Hepatic stellate cell (primary cell): Measurements from ENCODE around the gene ADARB2.
"Not testable (repeated sequence)": the region's sequence is repeated elsewhere in the genome, so short reads cannot be mapped to it uniquely, and the experiment has no call there.

ENCODE experiments used
- DNase-seq: peaks from one replicate; pipeline ENCODE4 v3.0.0; 2011; ENCODE audit warnings: low spot score

ADARB2 gene

DNA sequence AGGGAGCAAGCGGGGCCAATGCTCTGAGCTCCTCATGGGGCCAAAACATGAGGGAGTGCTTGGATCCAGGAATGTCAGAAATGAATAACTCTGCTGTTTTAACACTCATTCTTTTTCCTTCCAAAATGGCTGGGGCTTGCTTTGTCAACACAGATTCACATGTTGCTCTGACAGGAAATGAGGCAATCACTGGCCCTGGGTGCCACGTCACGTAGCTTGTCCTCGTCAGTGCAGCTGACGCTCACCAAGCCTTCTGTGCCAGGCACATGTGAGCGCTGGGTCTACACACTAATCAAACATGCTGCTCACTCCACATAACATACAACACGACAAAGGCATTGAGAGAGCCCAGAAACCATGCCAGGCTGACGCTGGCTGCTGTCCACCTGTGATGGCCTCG is 482.2 kb downstream of the ADARB2 start:
- DNase-seq: no peak

DNA sequence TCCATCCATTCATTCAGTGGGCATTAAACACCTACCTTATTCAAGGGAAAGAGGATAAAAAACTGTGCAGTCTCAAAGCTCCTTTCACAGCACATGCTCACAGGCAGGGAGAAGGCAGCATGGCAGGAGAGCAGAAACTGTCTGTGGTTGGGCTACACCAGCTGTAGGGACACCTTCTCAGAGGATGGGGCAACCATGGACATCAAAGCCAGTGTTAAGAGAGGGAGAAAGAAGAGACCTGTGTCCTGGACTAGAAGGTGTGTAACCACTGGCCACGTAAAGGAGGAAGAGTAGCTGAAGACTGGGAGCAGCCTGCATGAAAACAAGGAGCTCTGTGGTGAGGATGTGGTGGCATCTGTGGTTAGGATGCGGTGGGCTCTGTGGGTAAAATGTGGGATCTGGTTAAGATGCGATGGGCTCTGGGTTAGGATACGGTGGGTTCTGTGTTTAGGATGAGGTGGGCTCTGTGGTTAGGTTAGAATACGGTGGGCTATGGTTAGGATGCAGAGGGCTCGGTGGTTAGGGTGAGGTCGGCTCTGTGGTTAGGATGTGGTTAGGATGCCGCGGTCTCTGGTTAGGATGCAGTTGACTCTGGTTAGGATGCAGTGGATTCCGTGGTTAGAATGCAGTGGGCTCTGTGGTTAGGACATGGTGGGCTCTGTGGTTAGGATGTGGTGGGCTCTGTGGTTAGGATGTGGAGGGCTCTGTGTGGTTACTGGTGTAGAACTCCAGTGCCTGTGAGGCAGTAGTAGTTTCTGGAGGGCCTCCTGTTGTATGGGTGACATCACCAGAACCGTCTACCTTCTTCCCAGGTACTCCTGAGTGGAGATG is 483.6 kb downstream of the ADARB2 start:
- no peak for DNase-seq

DNA sequence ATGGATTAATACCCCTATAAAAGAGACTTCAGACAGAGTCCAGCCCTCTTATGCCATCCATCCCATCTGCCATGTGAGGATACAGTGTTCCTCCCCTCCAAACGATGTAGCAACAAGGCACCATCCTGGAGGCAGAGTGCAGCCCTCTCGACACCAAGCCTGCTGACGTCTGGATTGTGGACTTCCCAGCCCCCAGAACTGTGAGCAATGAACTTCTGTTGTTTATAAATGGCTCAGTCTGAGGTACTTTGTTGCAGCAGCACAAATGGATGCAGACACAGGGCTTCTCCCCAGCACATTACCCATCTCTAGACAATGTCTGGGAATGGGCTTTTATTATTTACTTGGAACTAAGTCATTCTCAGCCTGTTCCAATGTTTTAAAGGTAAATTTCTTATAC is 485.6 kb downstream of the ADARB2 start:
- no peak for DNase-seq

DNA sequence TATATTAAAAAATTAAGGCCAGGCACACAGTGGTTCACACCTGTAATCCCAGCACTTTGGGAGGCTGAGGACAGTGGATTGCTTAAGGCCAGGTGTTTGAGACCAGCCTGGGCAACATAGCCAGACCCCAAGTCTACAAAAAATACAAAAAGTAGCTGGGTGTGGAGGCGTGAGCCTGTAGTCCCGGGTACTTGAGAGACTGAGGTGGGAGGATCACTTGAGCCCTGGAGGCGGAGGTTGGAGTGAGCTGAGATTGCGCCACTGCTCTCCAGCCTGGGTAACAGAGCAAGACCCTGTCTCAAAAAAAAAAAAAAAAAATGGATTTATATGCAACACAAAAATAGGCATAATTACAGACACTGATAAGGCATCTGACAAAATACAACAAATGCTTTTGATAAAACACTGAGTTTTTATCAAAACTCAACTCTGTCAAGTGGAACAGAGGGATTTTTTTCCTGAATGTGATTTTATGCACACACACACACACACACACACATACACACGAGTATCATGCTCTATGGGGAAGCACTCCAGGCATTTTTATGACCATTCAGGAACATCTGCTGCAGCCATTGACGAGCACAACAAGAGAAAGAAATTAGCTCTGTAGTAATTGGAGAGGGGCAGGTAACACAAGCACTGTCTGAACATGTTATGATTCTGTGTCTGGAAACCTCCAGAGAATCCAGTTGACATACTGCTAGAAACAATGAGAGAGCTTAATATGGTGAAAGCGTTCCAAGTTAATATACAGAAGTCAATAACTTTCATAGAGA is 488.0 kb downstream of the ADARB2 start:
- DNase-seq: no peak

DNA sequence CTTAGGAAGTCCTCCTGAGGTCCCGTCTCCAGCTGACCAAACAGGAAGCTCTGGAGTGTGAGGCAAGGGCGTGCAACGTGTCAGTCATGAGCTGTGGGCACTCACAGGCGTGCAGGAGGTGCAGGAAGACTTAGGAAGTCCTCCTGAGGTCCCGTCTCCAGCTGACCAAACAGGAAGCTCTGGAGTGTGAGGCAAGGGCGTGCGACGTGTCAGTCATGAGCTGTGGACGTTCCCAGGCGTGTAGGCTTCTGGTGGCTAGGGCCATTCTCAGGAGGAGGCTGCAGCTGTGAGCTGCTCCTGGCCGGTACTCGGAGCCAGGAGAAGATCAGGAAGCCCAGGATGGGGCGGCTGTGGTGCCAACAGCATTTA is 489.1 kb downstream of the ADARB2 start:
- not testable (repeated sequence) for DNase-seq

DNA sequence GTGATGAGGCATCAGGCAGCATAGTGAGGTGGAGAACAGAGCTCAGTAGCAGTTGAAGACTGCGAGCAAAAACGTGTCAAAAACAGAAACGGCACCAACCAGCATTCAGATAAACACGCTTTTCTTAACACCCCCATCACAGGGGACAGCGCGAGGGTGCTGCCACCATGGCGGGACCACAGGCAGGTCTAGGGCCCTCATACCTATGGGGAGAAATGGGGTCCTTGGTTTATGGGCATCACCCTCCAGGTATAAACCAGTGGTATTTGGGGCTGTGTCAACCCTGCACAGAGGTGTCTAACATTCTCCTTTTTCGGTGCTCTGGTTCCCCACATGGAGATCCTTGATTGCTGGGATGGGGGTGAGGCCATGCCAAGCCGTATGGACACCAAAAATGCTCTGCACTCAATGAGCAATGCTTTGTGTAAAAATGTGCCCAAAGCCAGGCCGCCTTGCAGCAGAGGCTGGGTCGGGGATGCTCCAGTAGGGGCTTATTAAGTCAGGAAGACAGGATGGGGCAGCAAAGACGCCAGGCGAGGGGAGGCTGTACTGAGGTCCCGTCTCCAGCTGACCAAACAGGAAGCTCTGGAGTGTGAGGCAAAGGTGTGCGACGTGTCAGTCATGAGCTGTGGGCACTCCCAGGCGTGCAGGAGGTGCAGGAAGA is 489.6 kb downstream of the ADARB2 start:
- no peak for DNase-seq

DNA sequence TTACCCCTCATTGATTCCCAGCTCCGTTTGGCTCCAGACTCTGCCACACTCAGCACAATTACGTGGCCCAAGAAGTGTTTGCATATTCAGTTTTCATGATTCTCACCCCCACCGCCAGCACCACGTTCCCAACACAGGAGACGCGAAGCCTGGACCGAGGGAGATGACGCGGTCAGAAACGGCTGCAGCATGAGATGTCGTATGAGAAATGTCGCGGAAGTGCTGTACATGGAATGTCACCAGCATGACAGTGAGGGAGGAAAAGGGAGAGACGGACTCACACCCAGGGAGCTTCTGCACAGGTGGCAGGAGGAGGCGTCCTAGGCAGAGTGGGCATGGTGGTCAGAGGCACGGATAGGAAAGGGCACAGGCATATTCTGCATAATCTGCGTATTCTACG is 492.8 kb downstream of the ADARB2 start:
- no peak for DNase-seq

DNA sequence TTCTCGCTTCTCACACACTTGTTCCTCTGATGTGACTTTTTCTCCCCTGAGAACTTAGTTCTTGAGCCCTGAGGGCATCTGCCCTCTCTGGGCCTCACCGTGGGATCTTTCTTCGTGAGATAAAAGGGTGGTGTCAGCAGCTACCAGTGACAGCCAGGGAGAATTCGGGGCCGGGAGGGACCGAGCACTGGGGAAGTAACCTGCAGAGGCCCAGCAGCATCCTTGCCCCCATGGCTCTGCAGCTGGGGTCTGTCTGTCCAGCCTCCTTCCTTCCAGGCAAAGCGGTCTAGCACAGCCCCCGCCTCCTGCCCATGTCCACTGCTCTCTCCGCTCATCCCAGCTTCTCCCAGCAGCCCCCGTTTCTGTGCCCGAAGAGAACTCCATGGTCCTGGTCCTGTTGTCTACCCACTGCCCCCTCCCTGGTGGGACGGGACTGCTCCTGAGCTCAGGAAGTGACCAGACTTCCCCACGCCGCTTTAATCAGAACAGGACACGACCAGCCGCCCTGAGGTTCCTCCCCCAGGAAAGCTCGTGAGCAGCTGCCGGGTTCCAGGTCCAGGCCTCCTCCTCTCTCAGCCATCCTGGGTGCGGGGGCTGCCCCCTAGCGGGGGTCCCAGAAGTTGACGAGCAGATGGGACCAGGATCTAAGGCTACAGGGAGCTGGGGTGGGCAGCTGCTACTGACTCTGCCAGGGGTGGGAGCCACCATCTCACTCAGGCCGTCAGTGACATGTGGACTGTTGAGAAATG is 493.7 kb downstream of the ADARB2 start:
- no peak for DNase-seq

DNA sequence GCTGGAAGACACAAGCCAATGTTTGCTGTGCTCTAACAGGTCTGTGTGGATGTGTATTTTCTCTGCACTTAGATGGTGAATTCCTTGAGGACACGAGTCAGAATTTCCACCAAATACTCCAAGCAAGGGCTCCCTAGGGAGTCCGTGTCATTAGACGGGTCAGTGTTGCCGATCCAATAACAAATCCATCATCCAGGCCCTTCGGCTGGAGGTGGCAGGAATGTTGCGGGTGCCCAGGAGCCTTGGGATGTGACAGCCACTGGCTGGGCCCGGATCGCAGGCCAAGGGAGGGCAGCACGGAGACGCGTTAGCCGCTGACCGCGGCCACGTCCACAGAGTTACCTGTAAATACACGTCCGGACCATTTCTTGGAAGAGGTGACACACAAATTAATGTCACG is 494.4 kb downstream of the ADARB2 start:
- DNase-seq: no peak

DNA sequence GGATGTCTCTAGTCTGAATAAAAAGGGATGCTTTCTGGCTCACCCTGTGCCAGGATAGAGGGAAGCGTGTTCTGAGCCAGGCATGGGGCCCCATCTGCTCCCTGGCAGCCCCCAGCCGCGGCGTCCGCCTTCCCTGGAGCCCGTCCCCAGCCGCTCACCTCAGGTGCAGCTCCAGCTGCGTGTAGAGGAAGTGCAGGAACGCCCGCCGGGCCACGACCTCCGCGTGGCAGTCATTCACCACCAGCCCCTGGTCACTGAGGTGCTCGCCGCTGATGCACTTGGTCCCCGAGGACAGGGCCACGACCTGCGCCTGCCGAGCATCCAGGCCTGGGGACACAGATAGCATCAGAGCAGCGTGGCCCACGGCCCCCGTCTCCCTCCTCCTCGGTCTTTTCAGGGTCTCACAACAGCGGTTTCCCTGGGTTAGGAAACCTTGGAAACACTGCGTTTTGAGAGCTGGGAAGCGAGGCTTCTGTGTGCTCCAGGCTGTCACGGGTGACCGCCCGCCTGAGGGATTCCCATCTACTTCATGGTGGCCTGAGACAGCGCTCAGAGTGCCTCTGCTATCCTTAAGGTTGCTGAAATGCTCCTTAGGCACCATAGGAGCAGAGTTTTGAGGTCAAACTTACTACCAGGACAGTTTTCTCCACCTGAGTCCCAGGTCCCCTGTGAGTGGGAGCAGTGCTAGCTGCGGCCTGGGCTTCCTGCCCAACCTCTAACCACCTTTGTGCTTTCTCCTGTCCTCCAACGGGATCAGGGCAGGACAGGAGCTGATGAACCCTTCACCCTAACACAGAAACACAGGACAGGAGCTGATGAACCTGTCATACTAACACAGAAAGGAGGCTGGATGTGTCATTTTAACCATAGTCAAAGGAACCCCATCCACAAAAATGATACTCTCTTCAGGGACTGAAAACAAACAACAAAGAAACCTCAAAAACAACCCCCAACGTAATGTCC is 495.1 kb downstream of the ADARB2 start:
- DNase-seq: no peak

DNA sequence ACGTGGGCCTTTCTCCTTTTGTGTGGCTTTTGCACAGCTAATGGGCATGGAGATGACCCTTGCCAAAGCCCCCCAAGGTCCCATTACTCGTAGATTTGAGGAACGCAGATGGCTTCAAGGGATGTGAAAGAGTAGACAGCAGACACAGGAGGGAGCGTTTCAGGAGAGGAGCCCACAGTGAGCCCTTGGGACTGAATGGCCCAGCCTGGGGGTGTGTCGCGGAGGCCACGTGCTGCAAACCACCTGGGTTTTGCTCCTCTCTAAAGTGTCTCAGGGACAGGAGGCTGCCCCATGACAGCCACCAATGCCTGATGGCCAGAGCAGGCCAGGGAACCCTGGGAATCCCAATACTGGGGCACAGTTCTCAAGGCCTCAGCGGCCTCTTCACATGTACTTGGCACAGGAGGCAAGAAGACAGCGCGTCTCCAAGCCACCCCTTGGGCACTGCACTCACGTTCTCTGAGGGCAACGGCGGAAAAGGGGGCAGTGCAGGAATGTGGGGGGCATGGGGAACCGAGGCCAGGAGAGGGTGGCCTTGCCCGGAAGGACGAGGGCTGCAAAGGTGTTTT is 495.9 kb downstream of the ADARB2 start:
- no peak for DNase-seq

DNA sequence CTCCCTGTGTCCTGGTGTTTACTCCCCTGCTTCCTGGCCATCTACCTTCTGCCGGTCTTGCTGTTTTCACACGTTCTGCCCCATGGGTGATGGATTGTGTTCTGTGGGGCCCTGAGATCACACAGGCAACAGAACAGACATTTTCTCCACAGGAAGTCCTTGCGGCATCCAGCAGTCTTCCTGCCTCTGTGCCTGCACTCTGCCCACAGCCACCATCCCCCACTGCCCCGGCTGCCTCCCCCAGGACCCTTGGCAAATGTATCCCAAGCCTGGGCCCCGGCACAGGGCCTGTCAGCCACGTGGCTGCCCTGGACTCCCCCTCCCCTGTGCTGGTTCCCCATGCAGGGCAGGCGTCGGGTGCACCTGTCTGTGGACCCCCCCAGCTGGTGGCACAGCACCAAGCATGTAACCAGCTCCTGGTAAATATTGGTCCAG is 497.0 kb downstream of the ADARB2 start:
- no peak for DNase-seq

DNA sequence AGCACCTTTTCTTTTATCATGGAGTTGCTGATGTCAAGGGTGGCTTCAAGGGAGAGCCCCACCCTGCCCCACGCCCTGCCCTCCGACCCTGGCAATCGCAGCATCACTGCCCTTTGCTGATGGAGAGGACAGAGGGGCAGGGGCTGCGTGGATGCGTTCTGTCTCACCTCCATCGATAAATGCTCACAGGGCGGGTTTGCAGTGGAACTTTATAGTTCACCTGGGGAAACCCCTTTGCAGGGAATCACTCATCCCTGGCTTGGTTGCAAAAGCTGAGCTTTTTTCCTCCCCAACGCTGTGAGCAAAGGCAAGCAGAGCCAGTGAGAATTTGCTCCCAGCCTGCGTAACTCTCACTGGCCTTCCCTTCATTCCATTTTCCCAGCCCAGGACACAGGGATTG is 504.3 kb downstream of the ADARB2 start:
- no peak for DNase-seq

DNA sequence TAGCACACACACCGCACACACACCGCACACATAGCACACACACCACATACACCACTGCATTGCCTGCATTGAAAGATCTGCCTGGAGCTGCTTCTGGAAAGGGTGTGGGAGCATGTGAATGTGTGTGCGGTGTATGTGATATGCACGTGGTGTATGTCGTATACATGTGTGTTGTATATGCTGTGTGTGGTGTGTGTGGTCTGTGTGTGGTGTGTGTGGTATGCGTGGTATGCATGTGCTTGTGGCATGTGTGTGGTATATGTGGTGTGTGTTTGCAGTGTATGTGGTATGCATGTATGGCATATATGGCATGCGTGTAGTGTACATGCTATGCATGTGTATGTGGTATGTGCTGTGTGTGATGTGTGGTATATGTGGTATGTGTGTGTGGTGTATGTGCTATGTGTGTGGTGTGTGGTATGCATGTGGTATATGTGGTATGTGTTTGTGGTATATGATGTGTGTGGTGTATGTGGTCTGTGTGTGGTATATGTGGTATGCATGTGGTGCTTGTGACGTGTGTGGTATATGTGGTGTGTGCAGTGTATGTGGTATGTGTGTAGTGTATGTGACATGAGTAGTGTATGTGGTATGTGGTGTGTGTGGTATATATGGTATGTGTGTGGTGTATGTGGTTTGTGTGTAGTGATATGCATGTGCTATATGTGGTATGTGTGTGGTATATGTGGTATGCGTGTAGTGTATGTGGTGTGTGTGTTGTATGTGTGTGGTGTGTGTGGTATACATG is 505.0 kb downstream of the ADARB2 start:
- no peak for DNase-seq

DNA sequence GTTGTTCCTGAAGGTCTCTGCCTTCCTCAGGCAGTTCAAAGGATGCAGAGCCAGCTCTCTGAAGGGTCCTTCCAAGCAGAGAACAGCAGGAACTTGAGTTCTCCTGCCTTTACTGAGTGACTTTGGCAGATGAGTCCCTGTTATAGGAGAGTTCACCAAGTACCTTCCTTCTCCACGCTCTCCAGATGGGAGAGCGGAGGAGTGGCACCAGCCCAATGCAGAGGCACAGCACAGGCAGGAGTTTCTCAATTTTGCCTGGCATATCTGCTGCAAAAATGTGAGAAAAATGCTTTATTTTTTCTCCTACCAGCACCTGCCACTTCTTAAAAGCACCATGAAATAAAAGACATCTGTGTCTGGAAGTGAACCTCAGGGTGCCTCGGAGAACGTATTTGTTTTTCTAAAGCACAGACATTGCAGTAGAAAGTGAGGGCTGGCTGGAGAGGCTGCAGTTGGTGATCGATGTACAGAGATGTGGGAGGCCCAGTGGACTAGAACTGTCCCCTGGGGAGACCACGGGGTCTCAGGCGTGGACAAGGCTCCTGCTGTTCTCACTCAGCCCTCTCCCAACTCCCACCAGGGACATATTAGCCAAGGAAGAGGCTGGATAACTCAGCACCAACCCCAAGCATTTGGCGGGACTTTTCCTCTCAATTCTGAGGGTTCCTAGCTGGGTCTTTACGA is 506.6 kb downstream of the ADARB2 start:
- no peak for DNase-seq

DNA sequence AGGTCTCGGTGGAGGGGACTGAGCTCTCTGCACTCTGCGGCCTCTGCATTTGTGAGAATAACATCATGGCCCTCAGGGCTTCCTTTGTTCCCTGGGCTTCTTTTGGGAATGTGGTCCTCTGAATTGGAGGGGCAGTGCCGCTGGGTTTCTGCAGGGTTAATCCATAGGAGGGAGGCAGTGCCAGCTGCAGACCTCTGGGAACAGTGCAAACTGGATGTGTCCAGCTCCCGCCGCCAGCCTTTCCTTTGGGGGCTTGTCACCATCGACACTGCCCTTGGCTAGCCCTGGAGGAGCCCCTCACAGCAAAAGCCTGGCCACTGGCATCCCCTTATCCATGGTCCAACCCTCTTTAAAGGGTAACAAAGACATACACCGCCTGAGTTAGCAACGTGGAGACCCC is 507.2 kb downstream of the ADARB2 start:
- no peak for DNase-seq

DNA sequence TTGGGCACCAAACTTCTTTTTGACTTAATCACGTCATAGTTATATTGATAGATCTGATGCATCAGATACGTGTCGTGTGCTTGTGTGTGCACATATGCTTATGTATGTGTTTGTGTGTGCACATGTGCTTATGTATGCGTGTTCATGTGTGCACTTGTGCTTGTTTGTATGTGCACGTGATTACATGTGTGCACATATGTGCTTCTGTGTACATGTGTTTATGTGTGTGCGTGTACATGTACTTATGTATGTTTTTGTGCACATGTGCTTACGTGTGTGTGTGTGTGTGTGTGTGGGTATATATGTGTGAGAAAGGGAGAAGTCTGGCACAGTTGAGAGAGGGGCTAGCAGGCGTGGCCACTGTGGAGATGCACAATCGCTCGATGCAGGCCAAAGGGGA is 507.8 kb downstream of the ADARB2 start:
- no peak for DNase-seq

DNA sequence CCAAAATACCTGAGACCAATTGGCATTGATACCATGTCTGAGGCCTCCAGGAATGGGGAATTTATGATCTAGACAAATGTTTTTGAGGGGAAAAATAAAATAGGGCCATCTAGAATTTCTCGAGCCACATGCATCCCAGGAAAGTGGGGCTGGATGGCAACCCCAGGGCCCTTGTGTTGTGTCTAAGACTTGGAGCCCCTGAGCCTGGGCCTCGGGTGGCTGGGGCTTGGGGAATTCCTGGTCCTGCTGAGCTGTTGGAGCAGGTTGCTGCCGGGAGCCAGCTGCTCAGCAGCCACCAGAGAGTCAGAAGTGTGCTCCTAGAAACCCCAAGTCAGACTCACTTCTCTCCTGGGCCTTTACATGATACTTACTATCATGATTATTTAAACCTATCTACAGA is 508.2 kb downstream of the ADARB2 start:
- no peak for DNase-seq

DNA sequence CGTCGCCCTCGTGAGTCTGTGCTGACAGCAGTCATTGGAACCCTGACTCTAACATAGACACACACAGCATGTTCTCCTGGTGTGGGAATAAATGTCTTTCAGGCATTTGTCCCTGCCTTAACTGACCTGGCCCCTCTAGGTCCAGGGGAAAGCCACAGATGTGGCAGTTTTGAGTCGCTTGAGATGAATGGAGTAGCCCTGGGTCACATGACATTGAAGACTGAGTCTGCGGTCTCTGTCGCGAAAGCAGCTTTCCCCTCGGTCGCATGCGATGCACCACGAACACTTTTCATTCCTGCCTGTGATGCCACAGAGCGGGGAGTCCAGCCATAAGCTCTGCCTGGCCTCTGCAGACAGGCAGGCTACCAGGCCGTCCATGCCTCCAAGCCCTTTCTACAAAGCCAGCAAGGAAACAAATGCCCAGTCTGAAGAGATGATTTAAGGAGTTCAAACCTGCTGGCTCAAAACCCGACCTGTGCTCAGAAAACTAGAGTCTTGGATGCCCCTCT is 508.8 kb downstream of the ADARB2 start:
- no peak for DNase-seq
